HL-60 (cell line): ENCODE data around the gene CXCL11.

ENCODE experiments used
- POLR2AphosphoS5 ChIP-seq: IDR thresholded peaks from 2 replicates; pipeline ENCODE4 v1.6.1; 2012; ENCODE audit warnings: low read depth
- SPI1 ChIP-seq: IDR thresholded peaks from 2 replicates; pipeline ENCODE4 v1.6.1; 2012; ENCODE audit warnings: low read depth, mild to moderate bottlenecking, borderline replicate concordance
- TF ChIP-seq, protein P1 (sequence below): IDR thresholded peaks from one replicate; pipeline ENCODE4 v1.5.1; 2011; ENCODE audit warnings: low read length, control low read depth, inconsistent platforms; ENCODE audit not compliant: insufficient read depth

DNA sequence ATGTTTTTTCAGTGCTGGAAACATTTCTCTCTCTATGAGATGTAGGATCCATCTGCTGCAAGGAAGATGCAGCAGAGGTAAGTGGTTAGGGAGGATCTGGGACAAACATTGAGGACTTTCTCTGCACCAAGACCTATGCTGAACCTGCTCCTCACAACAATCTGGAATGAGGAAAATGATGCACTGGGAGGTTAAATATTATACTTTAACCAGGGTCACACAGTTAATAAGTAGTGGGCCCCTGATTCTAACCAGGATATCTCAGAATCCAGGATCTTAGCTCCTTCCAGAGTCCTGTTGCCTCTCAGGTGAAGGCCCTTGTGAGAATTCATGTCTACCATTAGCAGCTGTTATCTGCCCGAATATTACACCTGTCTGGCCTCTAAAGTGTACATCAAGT lies 35.6 kb downstream of the CXCL11 start:
- TF ChIP-seq, protein P1, sequence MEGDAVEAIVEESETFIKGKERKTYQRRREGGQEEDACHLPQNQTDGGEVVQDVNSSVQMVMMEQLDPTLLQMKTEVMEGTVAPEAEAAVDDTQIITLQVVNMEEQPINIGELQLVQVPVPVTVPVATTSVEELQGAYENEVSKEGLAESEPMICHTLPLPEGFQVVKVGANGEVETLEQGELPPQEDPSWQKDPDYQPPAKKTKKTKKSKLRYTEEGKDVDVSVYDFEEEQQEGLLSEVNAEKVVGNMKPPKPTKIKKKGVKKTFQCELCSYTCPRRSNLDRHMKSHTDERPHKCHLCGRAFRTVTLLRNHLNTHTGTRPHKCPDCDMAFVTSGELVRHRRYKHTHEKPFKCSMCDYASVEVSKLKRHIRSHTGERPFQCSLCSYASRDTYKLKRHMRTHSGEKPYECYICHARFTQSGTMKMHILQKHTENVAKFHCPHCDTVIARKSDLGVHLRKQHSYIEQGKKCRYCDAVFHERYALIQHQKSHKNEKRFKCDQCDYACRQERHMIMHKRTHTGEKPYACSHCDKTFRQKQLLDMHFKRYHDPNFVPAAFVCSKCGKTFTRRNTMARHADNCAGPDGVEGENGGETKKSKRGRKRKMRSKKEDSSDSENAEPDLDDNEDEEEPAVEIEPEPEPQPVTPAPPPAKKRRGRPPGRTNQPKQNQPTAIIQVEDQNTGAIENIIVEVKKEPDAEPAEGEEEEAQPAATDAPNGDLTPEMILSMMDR = no peak
- no peak for TF ChIP-seq POLR2AphosphoS5
- TF ChIP-seq SPI1 = no peak
